Nephron (organoid): ENCODE results near the gene DCP1B.

Experiments
- H3K27ac Mint-ChIP-seq, 3 experiments: 2 replicates each; pipeline ENCODE4 v1.8.0; 2020; ENCODE audit warnings: mixed read lengths in 3 of 3, mild to moderate bottlenecking in 2 of 3, moderate library complexity in 1 of 3
- H3K27me3 Mint-ChIP-seq: 2 replicates; pipeline ENCODE4 v1.8.0; 2021; ENCODE audit warnings: low read depth, mild to moderate bottlenecking, moderate library complexity, mixed read lengths
- H3K36me3 Mint-ChIP-seq: 2 replicates; pipeline ENCODE4 v1.8.0; 2020; ENCODE audit warnings: low read depth, mixed read lengths
- H3K4me1 Mint-ChIP-seq: 2 replicates; pipeline ENCODE4 v1.8.0; 2020; ENCODE audit warnings: mixed read lengths
- H3K4me3 Mint-ChIP-seq, 3 experiments: 2 replicates each; pipeline ENCODE4 v1.8.0; 2020; ENCODE audit warnings: mild to moderate bottlenecking in 3 of 3, mixed read lengths in 3 of 3, moderate library complexity in 2 of 3
- H3K9me3 Mint-ChIP-seq: 2 replicates; pipeline ENCODE4 v1.8.0; 2020; ENCODE audit warnings: mixed read lengths
- CTCF ChIP-seq, 3 experiments: fragments of 200-600 bp; sonication (generic); IDR thresholded peaks; one replicate each; pipeline ENCODE4 v1.5.0; 2021; ENCODE audit warnings: antibody characterized with exemption in 3 of 3; ENCODE audit not compliant: unreplicated experiment in 3 of 3

Gene DCP1B

GRCh38 chr12:1927051-1927680 is 77.1 kb downstream of the DCP1B start:
- Mint-ChIP-seq H3K27me3 (peaks cover 21% of the 10 kb centered on the region), H3K9me3 (no peaks in the 10 kb centered on the region), H3K4me3 (no peak overlapping the region), H3K4me1 (peaks cover 34% of the 10 kb centered on the region), H3K36me3 (no peaks in the 10 kb centered on the region), H3K27ac (no peak overlapping the region)
- TF ChIP-seq CTCF (IDR thresholded peaks at IDR 0.05; ENCODE audit: unreplicated experiment in 3 of 3): no peak

GRCh38 chr12:1926251-1926657 is 78.0 kb downstream of the DCP1B start:
- Mint-ChIP-seq H3K27ac (no peak overlapping the region), H3K4me3 (no peak overlapping the region), H3K4me1 (peaks cover 25% of the 10 kb centered on the region), H3K27me3 (peaks cover 17% of the 10 kb centered on the region), H3K9me3 (no peaks in the 10 kb centered on the region), H3K36me3 (no peaks in the 10 kb centered on the region)
- no peak for TF ChIP-seq CTCF (IDR thresholded peaks at IDR 0.05; ENCODE audit: unreplicated experiment in 3 of 3)

- Mint-ChIP-seq H3K27me3 (peaks cover 17% of the 10 kb centered on the region), H3K9me3 (no peaks in the 10 kb centered on the region), H3K4me3 (no peak overlapping the region), H3K4me1 (peaks cover 22% of the 10 kb centered on the region), H3K36me3 (no peaks in the 10 kb centered on the region), H3K27ac (no peak overlapping the region)
- no peak for TF ChIP-seq CTCF (IDR thresholded peaks at IDR 0.05; ENCODE audit: unreplicated experiment in 3 of 3)
These were observed 78.6 kb downstream of the DCP1B start for GRCh38 chr12:1925684-1926006.

- no peak overlapping the region for H3K4me3 Mint-ChIP-seq
- no peak for TF ChIP-seq CTCF (IDR thresholded peaks at IDR 0.05; ENCODE audit: unreplicated experiment in 3 of 3)
- no peaks in the 10 kb centered on the region for H3K9me3 Mint-ChIP-seq
- H3K4me1 Mint-ChIP-seq: peaks cover 27% of the 10 kb centered on the region
- peaks cover 17% of the 10 kb centered on the region for H3K27me3 Mint-ChIP-seq
- H3K27ac Mint-ChIP-seq: peak overlapping the region in 2 of 3 experiments; percentile 22 to 69
- H3K36me3 Mint-ChIP-seq: no peaks in the 10 kb centered on the region
These were observed 79.1 kb downstream of the DCP1B start for GRCh38 chr12:1924996-1925683.

- Mint-ChIP-seq H3K9me3 (no peaks in the 10 kb centered on the region), H3K27me3 (peaks cover 17% of the 10 kb centered on the region), H3K4me1 (peaks cover 34% of the 10 kb centered on the region), H3K27ac (no peak overlapping the region), H3K36me3 (no peaks in the 10 kb centered on the region), H3K4me3 (no peak overlapping the region)
- TF ChIP-seq CTCF (IDR thresholded peaks at IDR 0.05; ENCODE audit: unreplicated experiment in 3 of 3): no peak
These were observed 81.3 kb downstream of the DCP1B start for GRCh38 chr12:1922985-1923384.
